ENCODE results near the gene OMP. TPM values are rescaled to one million over a fixed set of nuclear protein-coding genes. Genes with fewer than 3 reads are reported as not detected.

OMP gene
- total and polyA plus RNA-seq, 2 of the 13 experiments (the other 11 are each of a cell fraction or from before 2014, with no cell fraction given), result not detected

- no peak overlapping the region for H3K27ac ChIP-seq (ENCODE audit: extremely low read length, insufficient read depth, low read length)
- H4K20me1 ChIP-seq (ENCODE audit: insufficient read depth, low read length), result no peaks in the 10 kb centered on the region
- in situ Hi-C loops (cut with HindIII; ENCODE audit: extremely low pct_ligation_motif_present, low pct_unique_long_range_greater_than_20kb) (no loop called here), intact Hi-C loops (cut with micrococcal nuclease; ENCODE audit: unreplicated experiment) (no loop called here)
- no peak overlapping the region for H3K9ac ChIP-seq (ENCODE audit: insufficient read depth, low read depth, low read length)
- H3K9me3 ChIP-seq (ENCODE audit: low read length), result no peaks in the 10 kb centered on the region
- ChIA-PET POLR2A (no interaction called here), CTCF (ENCODE audit: low intra/inter-chr PET ratio, low total read pairs) (no interaction called here)
- H3K4me1 ChIP-seq (ENCODE audit: insufficient read depth, low read length), result peaks cover 36% of the 10 kb centered on the region
- FAIRE-seq (no peak), ATAC-seq (no peak), DNase-seq (ENCODE audit: low spot score) (no peak)
- H3K27me3 ChIP-seq (ENCODE audit: control insufficient read depth in 1 of 2, insufficient read depth in 2 of 2, low read length in 2 of 2), result peaks cover 0 to 2% of the 10 kb centered on the region in 2 experiments; a peak in 1 of 5 replicates
- H3K79me2 ChIP-seq (ENCODE audit: insufficient read depth, low read length), result no peaks in the 10 kb centered on the region
- BruUV-seq (replicated peaks), result no TSS peak
- no peak overlapping the region for H2AFZ ChIP-seq (ENCODE audit: low read length)
- H3K4me2 ChIP-seq (ENCODE audit: low read depth, low read length), result no peak overlapping the region
- WGBS (ENCODE audit: low lambda C conversion rate), result 33% methylated on average over 4 of the region's 6 CpGs
- no peaks in the 10 kb centered on the region for H3K36me3 ChIP-seq (replicated peaks in 1 of 2; ENCODE audit: control insufficient read depth in 1 of 2, insufficient read depth in 2 of 2, low read length in 2 of 2)
- H3K4me3 ChIP-seq (replicated peaks in 1 of 3; ENCODE audit: insufficient read depth in 1 of 3, low read depth in 2 of 3, low read length in 3 of 3), result no peak overlapping the region
- TF ChIP-seq ARID2 (CRISPR knock-in tag; IDR thresholded peaks at IDR 0.05; ENCODE audit: borderline replicate concordance) (no peak), ZNF33A (CRISPR knock-in tag; IDR thresholded peaks at IDR 0.05; ENCODE audit: borderline replicate concordance) (no peak), ZSCAN22 (CRISPR knock-in tag; IDR thresholded peaks at IDR 0.05) (no peak), THAP7 (CRISPR knock-in tag; IDR thresholded peaks at IDR 0.05) (no peak), ZBED4 (CRISPR knock-in tag; IDR thresholded peaks at IDR 0.05; ENCODE audit: borderline replicate concordance) (no peak), HNF1B (CRISPR knock-in tag; IDR thresholded peaks at IDR 0.05) (no peak), SIN3A (IDR thresholded peaks at IDR 0.05; ENCODE audit: borderline replicate concordance, low read depth, low read length) (no peak), ZNF501 (CRISPR knock-in tag; IDR thresholded peaks at IDR 0.05) (no peak), CSRNP2 (CRISPR knock-in tag; conservative IDR thresholded peaks at IDR 0.05; ENCODE audit: low read depth) (no peak), FOXK1 (CRISPR knock-in tag; IDR thresholded peaks at IDR 0.05; ENCODE audit: borderline replicate concordance, low read depth) (no peak), RBM39 (IDR thresholded peaks at IDR 0.05; ENCODE audit: low read depth, low read length, poor library complexity, severe bottlenecking) (no peak), TP53 (CRISPR knock-in tag; conservative IDR thresholded peaks at IDR 0.05) (no peak), ZFAT (CRISPR knock-in tag; conservative IDR thresholded peaks at IDR 0.05) (no peak), NR2F1 (CRISPR knock-in tag; IDR thresholded peaks at IDR 0.05) (no peak), MED8 (CRISPR knock-in tag; IDR thresholded peaks at IDR 0.05; ENCODE audit: insufficient replicate concordance) (no peak), TBL1XR1 (IDR thresholded peaks at IDR 0.05; ENCODE audit: borderline replicate concordance, low read length, partially characterized antibody) (no peak), ZNF354B (CRISPR knock-in tag; IDR thresholded peaks at IDR 0.05) (no peak), KAT2B (IDR thresholded peaks at IDR 0.05; ENCODE audit: borderline replicate concordance, low read depth, low read length) (no peak)
These were observed 8.2 kb downstream of the OMP start for GRCh38 chr11:77110836-77111235.

Data from HepG2 (cell line).